K562 (cell line): ENCODE measurements around the gene TSC22D2. TPM values are rescaled to one million over a fixed set of nuclear protein-coding genes. Genes with fewer than 3 reads are reported as not detected.

Experiments used
- ATAC-seq: fragments of 200-7000 bp; cut with Tn5 transposase; 3 replicates; pipeline ENCODE4 v1.9.1; 2020; ENCODE audit warnings: moderate library complexity
- BruUV-seq: library from RNA; stranded (reverse); fragments of 400-500 nt; replicated peaks from 2 replicates; lab custom pipeline; 2021; lab: Mats Ljungman, UMichigan
- CTCF ChIA-PET: fragments of 300-600 bp; formaldehyde crosslinking; extraction: SDS; loops from one replicate; lab custom pipeline; 2021; ENCODE audit warnings: low intra/inter-chr PET ratio; lab: Yijun Ruan, JAX
- POLR2A ChIA-PET: fragments of 300-600, 350-650 bp; sonication (Branson Sonifier 250); formaldehyde crosslinking; extraction: SDS; loops from one replicate; lab custom pipeline; 2021; ENCODE audit warnings: antibody characterized with exemption, inconsistent platforms; lab: Yijun Ruan, JAX
- DNase-seq, 4 experiments: peaks; one replicate each; pipeline versions ENCODE4 v3.0.0 to v3.0.0-alpha.2; 2011 to 2018; ENCODE audit warnings: low spot score in 3 of 4, mixed read lengths in 3 of 4; ENCODE audit errors: extremely low read depth in 1 of 4
- FAIRE-seq: peaks from 2 replicates; lab custom pipeline; 2011; peaks lifted over from hg19 to GRCh38; lab: Jason Lieb, UNC
- H2AFZ ChIP-seq: 2 replicates; pipeline ENCODE4 v1.6.0; 2011; ENCODE audit warnings: low read depth, low read length, control low read depth, inconsistent platforms
- H3K27ac ChIP-seq: fragments of 200-600 bp; 3 replicates; pipeline ENCODE4 v1.8.0; 2011; ENCODE audit warnings: low read depth, mild to moderate bottlenecking, control low read depth, inconsistent platforms, low read length, moderate library complexity, mixed read lengths; ENCODE audit errors: extremely low read depth
- H3K27me3 ChIP-seq, 2 experiments: fragments of 300-600 bp in 1 of 2; 2 replicates in 1 of 2; 3 replicates in 1 of 2; pipeline versions ENCODE4 v1.6.0 to v1.8.0; 2011; ENCODE audit warnings: inconsistent platforms in 2 of 2, low read length in 2 of 2, mild to moderate bottlenecking in 1 of 2, mixed read lengths in 1 of 2, moderate library complexity in 1 of 2; ENCODE audit not compliant: control insufficient read depth in 2 of 2, insufficient read depth in 2 of 2
- H3K36me3 ChIP-seq: fragments of 300-600 bp; 3 replicates; pipeline ENCODE4 v1.8.0; 2011; ENCODE audit warnings: mild to moderate bottlenecking, low read length, inconsistent platforms; ENCODE audit not compliant: control insufficient read depth, insufficient read depth
- H3K4me1 ChIP-seq, 2 experiments: fragments of 200-600 bp in 1 of 2; replicated peaks in 1 of 2; 2 replicates in 1 of 2; 3 replicates in 1 of 2; pipeline versions ENCODE4 v1.5.1 to v1.8.0; 2011; ENCODE audit warnings: inconsistent platforms in 2 of 2, low read length in 2 of 2, mild to moderate bottlenecking in 1 of 2, mixed read lengths in 1 of 2, moderate library complexity in 1 of 2; ENCODE audit not compliant: control insufficient read depth in 2 of 2, insufficient read depth in 2 of 2
- H3K4me2 ChIP-seq: 2 replicates; pipeline ENCODE4 v1.6.1; 2011; ENCODE audit warnings: low read length, control low read depth, inconsistent platforms, mixed read lengths; ENCODE audit not compliant: insufficient read depth
- H3K4me3 ChIP-seq: fragments of 200-600 bp; sonication (generic), shearing (Covaris generic); 2 replicates; pipeline ENCODE4 v1.5.1; 2016; ENCODE audit warnings: control low read depth, inconsistent platforms
- H3K79me2 ChIP-seq: fragments of 200-600 bp; 3 replicates; pipeline ENCODE4 v1.8.0; 2011; ENCODE audit warnings: low read length, inconsistent platforms; ENCODE audit not compliant: control insufficient read depth, insufficient read depth
- H3K9ac ChIP-seq, 2 experiments: 2 replicates each; pipeline versions ENCODE4 v1.6.0 to v1.6.1; 2011; ENCODE audit warnings: low read depth in 2 of 2, low read length in 2 of 2, control low read depth in 1 of 2, inconsistent platforms in 1 of 2, mild to moderate bottlenecking in 1 of 2, mixed read lengths in 1 of 2; ENCODE audit not compliant: insufficient read depth in 1 of 2
- H3K9me1 ChIP-seq: one replicate; pipeline ENCODE4 v1.6.0; 2011; ENCODE audit warnings: inconsistent platforms, mild to moderate bottlenecking, low read length, moderate library complexity; ENCODE audit not compliant: control insufficient read depth, insufficient read depth
- H3K9me3 ChIP-seq: replicated peaks from 2 replicates; pipeline ENCODE4 v1.5.1; 2011; ENCODE audit warnings: low read depth, low read length, inconsistent platforms; ENCODE audit not compliant: control insufficient read depth, insufficient read depth
- H4K20me1 ChIP-seq: replicated peaks from 2 replicates; pipeline ENCODE4 v1.6.1; 2011; ENCODE audit warnings: low read length, inconsistent platforms, mixed read lengths; ENCODE audit not compliant: control insufficient read depth, insufficient read depth
- AFF4 ChIP-seq: sonication (generic); formaldehyde crosslinking; IDR thresholded peaks from 2 replicates; pipeline ENCODE4 v1.8.0; 2023; ENCODE audit warnings: mild to moderate bottlenecking, missing genetic modification reagents
- CGGBP1 ChIP-seq: fragments of 250-450 bp; sonication (Bioruptor Pico); IDR thresholded peaks from 2 replicates; pipeline ENCODE4 v1.9.0; 2021; ENCODE audit warnings: mild to moderate bottlenecking
- CHD4 ChIP-seq: fragments of 200-600 bp; sonication (generic); IDR thresholded peaks from 3 replicates; pipeline ENCODE4 v1.6.1; 2012; ENCODE audit warnings: low read depth, mild to moderate bottlenecking, mixed read lengths, low read length, inconsistent platforms; ENCODE audit not compliant: insufficient read depth, insufficient replicate concordance, poor library complexity, severe bottlenecking
- GTF2A2 ChIP-seq: IDR thresholded peaks from 2 replicates; pipeline ENCODE4 v1.6.1; 2016; ENCODE audit warnings: mild to moderate bottlenecking, missing genetic modification characterization, missing compliant biosample characterization
- HLTF ChIP-seq: fragments of 450-650 bp; IDR thresholded peaks from 2 replicates; pipeline ENCODE4 v1.6.1; 2016
- POLR2G ChIP-seq: fragments of 200-400 bp; formaldehyde crosslinking; IDR thresholded peaks from 2 replicates; pipeline ENCODE4 v1.6.1; 2017; ENCODE audit warnings: low read depth, mild to moderate bottlenecking, antibody characterized with exemption, low read length, moderate library complexity
- PYGO2 ChIP-seq: fragments of 450-650 bp; IDR thresholded peaks from 2 replicates; pipeline ENCODE4 v1.6.1; 2016; ENCODE audit warnings: mild to moderate bottlenecking, missing genetic modification characterization, moderate library complexity, missing compliant biosample characterization
- ZNF224 ChIP-seq: sonication (generic); formaldehyde crosslinking; IDR thresholded peaks from 2 replicates; pipeline ENCODE4 v1.8.0; 2022; ENCODE audit warnings: mild to moderate bottlenecking, missing genetic modification reagents
- ZNF551 ChIP-seq: fragments of 250-450 bp; sonication (Bioruptor Pico); IDR thresholded peaks from 2 replicates; pipeline ENCODE4 v1.5.0; 2021; ENCODE audit warnings: mild to moderate bottlenecking, moderate library complexity
- in situ Hi-C: fragments of 300-500 bp; cut with MboI; formaldehyde crosslinking; loops from 4 replicates; pipeline ENCODE4 v1.15.0; 2018; ENCODE audit warnings: inconsistent platforms, mixed read lengths
- intact Hi-C: fragments of 100-400 bp; cut with micrococcal nuclease; formaldehyde crosslinking; loops from 2 replicates; pipeline ENCODE4 v1.14.2; 2022
- polyA plus RNA-seq, 8 experiments: library from polyadenylated mRNA; depleted of rRNA in 4 of 8; stranded (reverse) in 5 of 8; unstranded in 3 of 8; fragments of >200 nt; fragmentation: Nextera tagmentation in 2 of 8; fragmentation: Illumina TruSeq in 1 of 8; extraction: Ambion mirVana in 2 of 8; extraction: Trizol in 1 of 8; gene quantifications; 2 replicates each; pipeline versions ENCODE4 v1.2.1 to v1.2.3, GENCODE V29; 2011 to 2014; ENCODE audit warnings: inconsistent platforms in 1 of 8, missing spikeins in 1 of 8
- total RNA-seq, 7 experiments: library from RNA; depleted of rRNA in 6 of 7; stranded (reverse); fragments of >200 nt in 6 of 7; fragmentation: Illumina TruSeq in 2 of 7; extraction: Trizol in 2 of 7; gene quantifications; 2 replicates each; pipeline versions ENCODE4 v1.2.1 to v1.2.3, GENCODE V29; 2011 to 2021; ENCODE audit warnings: low replicate concordance in 1 of 7
- TF ChIP-seq, protein P1 (sequence below): fragments of 200-400 bp; formaldehyde crosslinking; IDR thresholded peaks from 2 replicates; pipeline ENCODE4 v1.6.1; 2017; ENCODE audit warnings: mild to moderate bottlenecking, low read depth, low read length, moderate library complexity
- TF ChIP-seq, protein P2 (sequence below): fragments of 450-650 bp; IDR thresholded peaks from 2 replicates; pipeline ENCODE4 v1.6.1; 2017; ENCODE audit warnings: antibody characterized with exemption
- TF ChIP-seq, protein P3 (sequence below): fragments of 450-650 bp; IDR thresholded peaks from 2 replicates; pipeline ENCODE4 v1.6.1; 2016; ENCODE audit warnings: mild to moderate bottlenecking

Gene TSC22D2
- total and polyA plus RNA-seq, 9 of the 15 experiments (the other 6 are each of a cell fraction or from before 2014, with no cell fraction given) = 5.5 to 44.0 (median 19.3) TPM

DNA sequence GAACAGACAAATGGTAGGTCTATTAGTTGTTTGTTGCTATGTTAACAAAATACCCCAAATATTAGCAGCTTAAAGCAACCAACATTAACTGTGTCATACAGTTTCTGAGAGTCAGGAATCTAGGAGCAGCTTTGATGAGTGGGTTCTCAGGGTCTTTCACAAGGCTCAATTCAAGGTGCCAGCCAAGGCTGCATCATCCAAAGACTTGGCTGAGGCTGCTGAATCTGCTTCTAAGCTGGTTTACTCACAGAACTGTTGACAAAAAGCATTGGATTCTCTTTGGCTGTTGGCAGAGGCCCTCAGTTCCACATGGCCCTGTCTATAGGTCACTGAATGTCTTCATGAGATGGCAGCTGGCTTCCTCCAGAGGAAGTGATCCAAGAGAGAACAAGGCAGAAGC is 40.3 kb upstream of the TSC22D2 start:
- Histone ChIP-seq H3K4me3 (no peak overlapping the region), H3K27me3 (no peaks in the 10 kb centered on the region), H3K9ac (no peak overlapping the region), H3K4me2 (no peak overlapping the region), H4K20me1 (no peaks in the 10 kb centered on the region), H3K9me3 (no peaks in the 10 kb centered on the region), H3K79me2 (no peaks in the 10 kb centered on the region), H3K36me3 (no peaks in the 10 kb centered on the region), H3K9me1 (no peaks in the 10 kb centered on the region), H2AFZ (no peak overlapping the region), H3K4me1 (peaks cover 0 to 15% of the 10 kb centered on the region in 2 experiments; a peak in 2 of 5 replicates), H3K27ac (no peak overlapping the region)
- ChIA-PET POLR2A (no interaction called here), CTCF (no interaction called here)
- FAIRE-seq = no peak
- intact Hi-C loops = no loop called here
- DNase-seq = no peak
- ATAC-seq = no peak
- in situ Hi-C loops = no loop called here
- BruUV-seq = no TSS peak
- no peak for TF ChIP-seq ZNF224 (CRISPR knock-in tag)
- TF ChIP-seq CGGBP1 = no peak
- TF ChIP-seq, protein P1, sequence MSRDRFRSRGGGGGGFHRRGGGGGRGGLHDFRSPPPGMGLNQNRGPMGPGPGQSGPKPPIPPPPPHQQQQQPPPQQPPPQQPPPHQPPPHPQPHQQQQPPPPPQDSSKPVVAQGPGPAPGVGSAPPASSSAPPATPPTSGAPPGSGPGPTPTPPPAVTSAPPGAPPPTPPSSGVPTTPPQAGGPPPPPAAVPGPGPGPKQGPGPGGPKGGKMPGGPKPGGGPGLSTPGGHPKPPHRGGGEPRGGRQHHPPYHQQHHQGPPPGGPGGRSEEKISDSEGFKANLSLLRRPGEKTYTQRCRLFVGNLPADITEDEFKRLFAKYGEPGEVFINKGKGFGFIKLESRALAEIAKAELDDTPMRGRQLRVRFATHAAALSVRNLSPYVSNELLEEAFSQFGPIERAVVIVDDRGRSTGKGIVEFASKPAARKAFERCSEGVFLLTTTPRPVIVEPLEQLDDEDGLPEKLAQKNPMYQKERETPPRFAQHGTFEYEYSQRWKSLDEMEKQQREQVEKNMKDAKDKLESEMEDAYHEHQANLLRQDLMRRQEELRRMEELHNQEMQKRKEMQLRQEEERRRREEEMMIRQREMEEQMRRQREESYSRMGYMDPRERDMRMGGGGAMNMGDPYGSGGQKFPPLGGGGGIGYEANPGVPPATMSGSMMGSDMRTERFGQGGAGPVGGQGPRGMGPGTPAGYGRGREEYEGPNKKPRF = no peak
- no peak for TF ChIP-seq AFF4 (CRISPR knock-in tag)
- TF ChIP-seq, protein P2, sequence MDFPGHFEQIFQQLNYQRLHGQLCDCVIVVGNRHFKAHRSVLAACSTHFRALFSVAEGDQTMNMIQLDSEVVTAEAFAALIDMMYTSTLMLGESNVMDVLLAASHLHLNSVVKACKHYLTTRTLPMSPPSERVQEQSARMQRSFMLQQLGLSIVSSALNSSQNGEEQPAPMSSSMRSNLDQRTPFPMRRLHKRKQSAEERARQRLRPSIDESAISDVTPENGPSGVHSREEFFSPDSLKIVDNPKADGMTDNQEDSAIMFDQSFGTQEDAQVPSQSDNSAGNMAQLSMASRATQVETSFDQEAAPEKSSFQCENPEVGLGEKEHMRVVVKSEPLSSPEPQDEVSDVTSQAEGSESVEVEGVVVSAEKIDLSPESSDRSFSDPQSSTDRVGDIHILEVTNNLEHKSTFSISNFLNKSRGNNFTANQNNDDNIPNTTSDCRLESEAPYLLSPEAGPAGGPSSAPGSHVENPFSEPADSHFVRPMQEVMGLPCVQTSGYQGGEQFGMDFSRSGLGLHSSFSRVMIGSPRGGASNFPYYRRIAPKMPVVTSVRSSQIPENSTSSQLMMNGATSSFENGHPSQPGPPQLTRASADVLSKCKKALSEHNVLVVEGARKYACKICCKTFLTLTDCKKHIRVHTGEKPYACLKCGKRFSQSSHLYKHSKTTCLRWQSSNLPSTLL = no peak
- no peak for TF ChIP-seq GTF2A2 (tag)
- TF ChIP-seq CHD4 = no peak
- no peak for TF ChIP-seq POLR2G
- TF ChIP-seq, protein P3, sequence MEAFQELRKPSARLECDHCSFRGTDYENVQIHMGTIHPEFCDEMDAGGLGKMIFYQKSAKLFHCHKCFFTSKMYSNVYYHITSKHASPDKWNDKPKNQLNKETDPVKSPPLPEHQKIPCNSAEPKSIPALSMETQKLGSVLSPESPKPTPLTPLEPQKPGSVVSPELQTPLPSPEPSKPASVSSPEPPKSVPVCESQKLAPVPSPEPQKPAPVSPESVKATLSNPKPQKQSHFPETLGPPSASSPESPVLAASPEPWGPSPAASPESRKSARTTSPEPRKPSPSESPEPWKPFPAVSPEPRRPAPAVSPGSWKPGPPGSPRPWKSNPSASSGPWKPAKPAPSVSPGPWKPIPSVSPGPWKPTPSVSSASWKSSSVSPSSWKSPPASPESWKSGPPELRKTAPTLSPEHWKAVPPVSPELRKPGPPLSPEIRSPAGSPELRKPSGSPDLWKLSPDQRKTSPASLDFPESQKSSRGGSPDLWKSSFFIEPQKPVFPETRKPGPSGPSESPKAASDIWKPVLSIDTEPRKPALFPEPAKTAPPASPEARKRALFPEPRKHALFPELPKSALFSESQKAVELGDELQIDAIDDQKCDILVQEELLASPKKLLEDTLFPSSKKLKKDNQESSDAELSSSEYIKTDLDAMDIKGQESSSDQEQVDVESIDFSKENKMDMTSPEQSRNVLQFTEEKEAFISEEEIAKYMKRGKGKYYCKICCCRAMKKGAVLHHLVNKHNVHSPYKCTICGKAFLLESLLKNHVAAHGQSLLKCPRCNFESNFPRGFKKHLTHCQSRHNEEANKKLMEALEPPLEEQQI = no peak
- no peak for TF ChIP-seq PYGO2
- TF ChIP-seq ZNF551 = no peak
- no peak for TF ChIP-seq HLTF
